ENCODE results near the gene BHMT2.

DNA sequence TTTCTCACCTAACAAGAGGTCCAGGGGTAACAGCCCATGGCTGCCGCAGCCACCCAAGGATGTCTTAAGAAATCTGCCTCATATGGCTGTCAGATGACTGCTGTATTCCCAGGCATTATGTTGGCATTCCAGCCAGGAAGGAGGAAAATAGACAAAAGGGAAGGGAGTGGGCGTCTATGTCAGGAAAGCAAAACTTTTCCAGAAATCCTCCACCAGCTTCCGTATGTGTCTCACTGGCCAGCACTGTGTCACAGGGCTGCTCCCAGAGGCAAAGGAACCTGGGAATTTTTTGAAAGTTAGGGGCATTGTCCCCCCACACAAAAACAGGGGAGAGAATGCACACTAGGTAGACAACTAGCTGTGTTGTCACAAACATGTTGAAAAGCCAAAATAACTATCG is 7.3 kb downstream of the BHMT2 start:
- TF ChIP-seq, protein P1, sequence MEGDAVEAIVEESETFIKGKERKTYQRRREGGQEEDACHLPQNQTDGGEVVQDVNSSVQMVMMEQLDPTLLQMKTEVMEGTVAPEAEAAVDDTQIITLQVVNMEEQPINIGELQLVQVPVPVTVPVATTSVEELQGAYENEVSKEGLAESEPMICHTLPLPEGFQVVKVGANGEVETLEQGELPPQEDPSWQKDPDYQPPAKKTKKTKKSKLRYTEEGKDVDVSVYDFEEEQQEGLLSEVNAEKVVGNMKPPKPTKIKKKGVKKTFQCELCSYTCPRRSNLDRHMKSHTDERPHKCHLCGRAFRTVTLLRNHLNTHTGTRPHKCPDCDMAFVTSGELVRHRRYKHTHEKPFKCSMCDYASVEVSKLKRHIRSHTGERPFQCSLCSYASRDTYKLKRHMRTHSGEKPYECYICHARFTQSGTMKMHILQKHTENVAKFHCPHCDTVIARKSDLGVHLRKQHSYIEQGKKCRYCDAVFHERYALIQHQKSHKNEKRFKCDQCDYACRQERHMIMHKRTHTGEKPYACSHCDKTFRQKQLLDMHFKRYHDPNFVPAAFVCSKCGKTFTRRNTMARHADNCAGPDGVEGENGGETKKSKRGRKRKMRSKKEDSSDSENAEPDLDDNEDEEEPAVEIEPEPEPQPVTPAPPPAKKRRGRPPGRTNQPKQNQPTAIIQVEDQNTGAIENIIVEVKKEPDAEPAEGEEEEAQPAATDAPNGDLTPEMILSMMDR (conservative IDR thresholded peaks at IDR 0.05; ENCODE audit: low read length), result no peak
- no peak for TF ChIP-seq EZH2phosphoT487 (IDR thresholded peaks at IDR 0.05; ENCODE audit: borderline replicate concordance)
